Stimulated activated CD8-positive, alpha-beta memory T cell treated with anti-CD3 and anti-CD28 coated beads, Interleukin-7, amount 100 ng/mL, for 1 hour (primary cell): ENCODE data around the gene FILIP1L.
"Not testable (repeated sequence)": the region's sequence is repeated elsewhere in the genome, so short reads cannot be mapped to it uniquely, and the experiment has no call there.

ENCODE experiments used
- DNase-seq, 2 donors: peaks; one replicate each; pipeline ENCODE4 v3.0.0-alpha.2; 2020; ENCODE audit warnings: low read depth in 2 of 2

FILIP1L gene

DNA sequence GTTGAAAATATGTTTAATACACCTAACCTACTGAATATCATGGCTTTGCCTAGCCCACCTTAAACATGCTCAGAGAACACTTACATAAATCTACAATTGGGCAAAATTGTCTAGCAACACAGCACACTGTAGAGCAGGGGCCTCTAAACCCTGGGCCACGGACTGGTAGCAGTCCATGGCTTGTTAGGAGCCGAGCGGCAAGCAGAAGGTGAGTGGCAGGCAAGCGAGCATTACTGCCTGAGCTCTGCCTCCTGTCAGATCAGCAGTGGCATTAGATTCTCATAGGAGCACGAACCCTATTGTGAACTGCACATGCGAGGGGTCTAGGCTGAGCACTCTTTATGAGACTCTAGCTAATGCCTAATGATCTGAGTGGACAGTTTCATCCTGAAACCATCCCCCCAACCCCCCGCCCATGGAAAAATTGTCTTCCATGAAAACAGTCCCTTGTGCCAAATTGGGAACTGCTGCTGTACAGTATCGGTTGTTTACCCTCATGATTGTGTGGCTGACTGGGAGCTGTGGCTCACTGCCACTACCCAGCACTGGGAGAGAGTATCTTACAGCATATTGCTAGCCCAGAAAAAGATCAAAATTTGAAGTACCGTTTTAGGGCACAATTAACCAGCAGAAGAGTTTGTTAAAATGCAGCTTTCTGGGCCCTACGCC, 270.6 kb downstream of the FILIP1L start:
- no peak for DNase-seq

DNA sequence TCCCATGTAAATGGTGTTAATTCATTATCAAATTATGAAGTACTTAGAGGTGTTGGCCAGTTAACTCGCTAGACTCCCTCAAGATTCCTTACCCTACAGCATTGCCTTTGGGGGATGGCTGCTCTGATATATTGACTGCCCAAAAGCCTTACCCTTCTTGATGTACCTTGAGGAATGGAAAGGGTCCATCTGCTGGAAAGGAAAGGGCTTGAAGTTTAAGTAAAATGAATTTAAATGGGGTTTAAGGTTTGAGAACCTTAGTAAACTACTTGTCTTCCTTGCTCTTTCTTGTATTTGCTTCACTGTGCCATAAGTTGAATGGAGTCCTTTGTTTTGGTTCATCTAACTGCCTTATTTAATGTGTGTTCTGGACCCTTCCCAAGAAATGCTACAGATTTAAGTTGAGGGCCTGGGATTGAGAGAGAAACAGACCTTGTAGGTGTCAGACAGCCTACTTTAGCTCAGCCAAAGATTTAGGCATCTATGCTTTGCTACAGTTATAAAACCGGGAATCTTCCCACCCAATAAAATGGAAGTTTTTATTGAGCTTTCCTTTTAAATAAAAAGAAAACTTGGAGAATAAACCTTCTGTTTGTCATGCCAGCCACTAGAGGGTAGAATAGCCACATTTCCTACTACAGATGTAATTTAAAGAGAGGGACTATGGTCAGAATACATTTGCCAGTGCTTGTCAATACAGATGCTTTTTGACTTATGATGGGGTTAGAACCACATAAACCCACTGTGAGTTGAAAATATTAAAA, 271.3 kb downstream of the FILIP1L start:
- DNase-seq: no peak

DNA sequence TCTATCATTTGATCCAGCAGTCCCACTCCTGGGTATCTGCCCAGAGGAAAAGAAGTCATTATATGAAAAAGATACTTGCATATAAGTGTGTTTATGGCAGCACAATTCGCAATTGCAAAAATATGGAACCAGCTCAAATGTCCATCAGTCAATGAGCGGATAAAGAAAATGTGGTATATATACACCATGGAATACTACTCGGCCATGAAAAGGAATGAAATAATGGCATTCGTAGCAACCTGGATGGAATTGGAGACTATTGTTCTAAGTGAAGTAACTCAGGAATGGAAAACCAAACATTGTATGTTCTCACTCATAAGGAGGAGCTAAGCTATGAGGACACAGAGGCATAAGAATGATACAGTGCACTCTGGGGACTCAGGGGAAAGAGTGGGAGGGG, 272.4 kb downstream of the FILIP1L start:
- not testable (repeated sequence) for DNase-seq

DNA sequence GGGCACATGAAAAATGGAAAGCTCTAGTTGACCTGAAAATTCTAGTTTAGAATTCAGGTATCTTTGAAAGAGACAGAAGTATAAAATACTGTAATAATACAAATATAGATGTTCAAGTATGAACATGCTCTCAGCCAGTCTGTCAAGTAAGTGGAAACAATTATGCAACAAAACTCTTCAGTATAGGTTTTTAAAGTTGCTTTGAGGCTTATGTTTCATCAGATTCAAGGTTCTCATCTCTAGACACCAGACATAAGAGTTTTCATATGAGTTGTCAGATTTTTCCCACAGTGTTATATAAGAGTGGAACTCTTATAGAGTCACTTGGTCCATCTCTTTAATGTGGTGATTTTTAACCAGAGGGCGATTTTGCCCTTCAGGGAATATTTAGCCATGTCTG, 274.7 kb downstream of the FILIP1L start:
- no peak for DNase-seq

DNA sequence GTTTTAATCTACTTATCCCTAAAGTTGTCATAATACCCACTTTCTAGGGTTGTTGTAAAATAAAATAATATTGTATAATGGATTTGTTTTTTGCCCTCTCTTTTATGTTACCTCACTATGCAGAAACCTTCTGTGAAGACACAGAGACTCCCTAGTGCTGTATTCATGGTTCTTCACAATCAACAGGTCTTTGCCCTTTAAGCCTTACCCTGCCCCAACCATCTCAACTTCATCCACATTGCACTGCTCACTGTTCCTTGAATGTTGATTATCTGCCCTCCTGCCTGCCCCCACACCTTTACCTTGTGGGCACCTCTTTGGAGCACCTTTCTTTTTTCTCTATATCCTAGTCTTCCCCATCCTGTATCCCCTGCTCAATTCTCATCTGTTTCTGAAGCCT, 275.5 kb downstream of the FILIP1L start:
- no peak for DNase-seq

DNA sequence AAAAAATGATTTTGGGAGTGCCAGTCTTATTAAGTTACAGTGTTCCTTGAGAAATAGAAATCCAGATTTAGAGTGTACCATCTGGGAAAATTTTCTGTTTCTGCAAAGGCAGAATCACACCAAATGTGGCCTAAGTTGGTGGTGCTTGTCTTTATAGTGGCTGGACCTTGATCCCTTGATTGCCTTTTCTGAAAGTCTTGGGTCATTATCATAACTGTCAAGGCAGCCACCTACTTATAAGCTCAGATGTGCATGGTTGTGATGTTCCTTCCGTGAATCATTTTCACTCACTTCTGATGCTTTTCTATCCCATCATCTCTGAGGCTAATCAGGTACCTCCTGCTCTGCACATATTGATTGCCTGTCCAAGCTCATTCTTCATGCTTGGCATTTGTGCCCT, 276.6 kb downstream of the FILIP1L start:
- no peak for DNase-seq

DNA sequence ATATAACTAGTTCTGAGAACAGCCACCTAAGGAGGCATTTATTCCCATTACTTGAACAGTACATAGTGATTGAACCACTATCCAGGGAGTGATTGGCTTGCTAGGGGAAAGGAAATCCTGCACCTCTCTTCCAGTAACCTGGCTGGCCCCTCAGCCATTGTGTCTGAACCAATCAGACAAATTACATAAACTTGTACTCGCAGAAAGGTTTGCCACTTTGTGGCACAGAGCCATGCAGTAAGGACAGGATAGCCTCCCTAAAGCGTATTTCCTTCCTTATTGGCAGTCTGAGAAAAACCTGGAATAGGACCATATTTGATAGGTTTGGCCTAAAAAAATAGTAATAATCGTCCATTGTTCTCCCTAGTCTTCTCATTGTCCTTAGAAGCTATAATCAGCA, 277.6 kb downstream of the FILIP1L start:
- no peak for DNase-seq

DNA sequence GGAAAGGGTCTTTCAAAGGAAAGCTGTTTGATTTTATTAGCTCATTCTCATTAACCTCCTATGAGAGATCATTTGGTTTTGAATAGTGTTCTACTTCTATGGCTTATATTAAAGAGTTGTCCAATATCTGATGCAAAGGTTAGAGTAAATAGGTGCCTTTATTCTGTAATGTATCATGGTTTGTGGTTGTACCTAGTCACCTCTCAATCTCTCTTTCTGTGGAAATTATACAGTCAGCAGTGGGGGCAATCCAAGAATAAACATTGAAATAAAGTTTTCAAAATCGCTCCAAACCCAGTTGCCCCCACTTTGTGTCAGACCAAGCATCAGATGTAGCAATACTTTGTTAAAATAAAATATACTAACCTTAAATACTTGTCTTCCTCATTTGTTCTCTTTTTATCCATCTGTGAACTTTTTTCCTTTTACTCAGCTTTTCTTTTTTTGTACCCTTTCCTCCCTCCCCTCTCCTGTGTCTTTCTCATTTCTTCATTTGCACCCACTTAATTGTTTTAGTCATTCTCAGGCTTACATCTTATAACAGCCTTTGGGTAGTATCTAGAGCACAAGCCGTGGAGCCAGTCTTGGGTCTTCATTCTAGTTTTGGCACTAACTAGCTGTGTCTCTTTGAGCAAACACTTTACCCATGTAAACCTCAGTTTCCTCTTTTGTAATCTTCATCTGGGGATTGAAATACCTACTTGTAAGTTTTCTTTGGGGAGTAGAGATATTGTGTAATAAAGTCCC, 279.9 kb downstream of the FILIP1L start:
- no peak for DNase-seq

DNA sequence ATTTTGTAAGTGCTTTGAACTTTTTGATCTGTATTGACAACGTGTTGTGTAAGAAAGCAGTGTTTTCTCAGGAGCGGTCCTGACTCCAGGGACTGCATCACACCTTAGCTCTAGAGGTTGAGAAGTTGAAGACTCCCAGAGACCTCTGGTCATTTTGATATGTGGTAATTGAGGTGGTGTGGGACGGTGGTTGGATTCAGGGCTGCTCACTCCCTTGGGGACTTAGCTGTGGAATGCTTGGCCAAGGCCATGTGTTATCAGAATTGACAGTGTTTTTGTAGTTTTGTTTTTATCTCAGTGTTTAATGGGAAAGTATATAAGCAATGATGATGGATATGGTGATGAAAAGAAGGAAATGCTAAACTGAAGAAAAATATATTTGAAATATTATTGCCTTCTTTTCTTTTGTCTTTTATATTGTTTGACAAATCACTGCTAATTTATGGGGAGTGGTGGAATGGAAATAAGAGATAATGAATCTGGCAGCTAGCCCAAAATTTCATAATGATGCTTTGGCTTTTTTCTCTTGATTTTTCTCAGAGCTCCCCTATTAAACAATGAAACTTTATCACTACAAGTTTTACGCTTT, 280.6 kb downstream of the FILIP1L start:
- no peak for DNase-seq

DNA sequence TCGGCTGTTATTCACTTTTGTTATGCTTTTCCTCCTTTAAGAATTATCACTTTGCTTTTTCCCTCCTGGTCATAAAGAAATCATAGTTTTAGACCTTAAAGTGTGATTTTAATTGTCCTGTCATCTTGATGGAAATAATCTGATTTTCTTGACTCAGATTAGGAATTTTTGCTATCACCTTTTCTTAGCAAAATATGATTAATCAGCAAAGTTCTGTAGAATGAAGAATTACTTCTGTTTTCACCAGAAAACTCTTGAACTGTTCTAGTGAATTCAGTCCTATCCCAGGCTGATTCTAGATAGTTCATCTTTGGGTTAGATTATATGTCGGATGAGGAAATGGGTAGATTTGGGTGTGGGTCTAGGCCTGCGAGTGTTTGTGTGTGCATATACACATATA, 284.5 kb downstream of the FILIP1L start:
- no peak for DNase-seq

DNA sequence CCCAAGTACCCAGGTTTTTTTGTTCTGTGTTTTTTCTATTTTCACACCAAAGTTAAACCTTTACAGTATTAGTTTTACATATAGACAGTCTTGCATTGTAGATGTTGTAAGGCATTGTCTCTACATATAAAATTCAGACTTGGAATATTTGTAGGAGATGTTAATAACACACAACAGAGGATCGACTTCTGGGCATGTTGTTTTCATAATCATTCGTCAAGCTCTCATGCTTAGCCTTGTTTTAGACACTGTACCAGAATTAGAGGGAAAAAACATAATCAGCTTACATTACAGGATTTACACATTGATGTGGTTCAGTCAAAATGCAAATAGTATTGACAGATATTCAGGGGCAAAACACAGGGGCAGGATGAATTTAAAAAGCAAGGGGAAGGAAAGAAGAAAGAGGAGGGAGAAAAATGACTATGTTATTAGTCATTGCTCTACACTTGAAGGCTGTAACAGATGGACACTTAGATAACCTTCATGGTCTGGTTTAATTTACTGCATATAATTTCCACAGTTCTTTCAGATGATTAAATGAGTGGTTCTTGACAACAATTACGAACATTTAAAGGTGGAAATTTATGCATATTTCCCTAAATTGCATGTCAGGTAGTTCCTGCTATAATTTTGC, 289.2 kb downstream of the FILIP1L start:
- no peak for DNase-seq

DNA sequence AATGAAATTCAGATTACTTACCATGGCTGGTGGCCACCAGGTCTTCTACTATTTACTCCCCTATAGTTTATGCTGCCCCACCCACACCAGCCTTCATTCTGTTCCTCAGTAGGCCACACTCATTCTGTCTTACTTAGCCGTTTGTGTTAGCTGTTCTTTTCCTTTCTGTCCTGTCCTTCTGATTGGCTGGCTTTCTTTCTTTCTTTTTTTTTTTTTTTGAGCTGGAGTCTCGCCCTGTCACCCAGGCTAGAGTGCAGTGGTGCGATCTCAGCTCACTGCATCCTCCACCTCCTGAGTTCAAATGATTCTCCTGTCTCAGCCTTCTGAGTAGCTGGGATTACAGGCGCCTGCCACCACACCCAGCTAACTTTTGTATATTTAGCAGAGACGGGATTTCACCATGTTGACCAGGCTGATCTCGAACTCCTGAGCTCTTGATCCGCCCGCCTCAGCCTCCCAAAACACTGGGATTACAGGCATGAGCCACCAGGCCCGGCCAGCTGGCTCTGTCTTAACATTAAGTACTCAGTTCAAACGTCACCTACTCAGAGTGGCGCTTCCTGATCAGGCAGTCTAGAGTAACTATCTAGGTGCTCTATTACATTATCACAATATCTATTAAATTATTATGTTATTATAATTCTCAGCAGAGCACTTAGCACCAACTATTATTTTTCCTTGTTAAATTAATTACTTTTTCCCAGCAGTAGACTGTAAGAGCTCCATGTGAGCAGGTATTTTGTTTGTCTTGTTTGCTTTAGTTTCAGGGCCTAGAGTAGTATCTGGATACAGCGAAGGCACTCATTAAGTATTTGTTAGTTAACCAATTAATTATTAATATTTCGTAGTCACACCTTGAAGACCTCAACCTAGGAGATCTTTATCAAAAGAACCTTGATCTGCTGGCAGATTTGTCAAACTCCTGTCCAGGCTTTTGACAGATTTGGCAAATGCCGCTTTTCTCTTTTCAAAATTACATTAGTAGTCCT, 290.3 kb downstream of the FILIP1L start:
- DNase-seq: no peak

DNA sequence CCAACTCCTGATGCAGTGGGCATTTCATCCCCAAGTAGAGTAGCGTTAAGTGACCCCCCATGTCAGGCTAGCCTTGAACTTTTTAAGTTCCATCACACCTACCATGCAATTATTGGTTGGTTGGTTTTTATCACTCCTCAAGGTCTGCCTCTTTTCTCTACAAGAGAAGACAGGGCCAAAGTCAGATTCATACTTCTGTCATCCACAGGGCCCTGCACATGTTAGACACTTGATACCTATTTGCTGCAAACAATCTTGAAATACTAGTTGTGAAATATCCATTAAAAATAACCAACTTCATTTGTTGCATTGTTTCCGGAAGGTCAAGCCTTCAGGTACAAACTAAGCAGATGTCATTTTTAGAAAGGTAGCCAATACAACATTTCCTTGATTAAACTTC, 295.5 kb downstream of the FILIP1L start:
- DNase-seq: no peak

DNA sequence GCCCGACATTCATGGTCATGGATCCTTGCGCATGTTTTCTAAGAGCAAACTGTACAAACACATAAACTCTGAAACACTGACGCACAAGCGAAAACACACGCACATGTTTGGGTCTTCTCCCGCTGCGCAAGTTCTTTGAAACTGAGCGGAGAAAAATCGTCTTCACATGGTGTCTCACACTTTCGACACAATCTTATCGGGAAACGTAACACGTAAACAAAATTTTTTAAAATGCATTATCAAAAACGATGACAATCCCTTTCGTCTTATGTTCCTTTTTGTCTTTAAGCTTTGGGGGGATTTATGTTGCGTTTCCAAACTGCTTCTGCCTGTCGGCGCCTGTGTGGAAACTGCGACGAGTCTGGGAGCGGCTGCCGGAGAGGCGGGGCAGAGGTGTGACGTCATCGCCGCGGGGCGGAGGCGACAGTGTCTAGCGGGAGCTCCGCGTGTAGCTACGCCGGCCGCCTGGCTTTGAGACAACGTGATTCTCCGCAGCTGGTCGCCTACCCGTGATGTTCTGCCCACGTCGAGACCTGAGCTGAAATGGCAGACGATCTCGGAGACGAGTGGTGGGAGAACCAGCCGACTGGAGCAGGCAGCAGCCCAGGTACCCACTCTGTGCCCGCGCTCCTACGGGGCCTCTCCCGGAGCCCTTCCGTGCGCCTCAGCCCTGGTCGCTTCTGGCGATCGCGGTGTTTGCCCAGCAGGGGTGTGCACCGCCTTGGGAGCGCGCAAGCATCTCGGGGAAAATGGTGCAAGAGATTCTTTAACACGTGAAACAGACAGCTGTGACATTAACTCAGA, 296.7 kb downstream of the FILIP1L start, which contains the start of gene CMSS1:
CMSS1 (plus strand) TSS at position 426 of the 804 bp plus-strand sequence.
- DNase-seq: peak; percentile 91 to 94

DNA sequence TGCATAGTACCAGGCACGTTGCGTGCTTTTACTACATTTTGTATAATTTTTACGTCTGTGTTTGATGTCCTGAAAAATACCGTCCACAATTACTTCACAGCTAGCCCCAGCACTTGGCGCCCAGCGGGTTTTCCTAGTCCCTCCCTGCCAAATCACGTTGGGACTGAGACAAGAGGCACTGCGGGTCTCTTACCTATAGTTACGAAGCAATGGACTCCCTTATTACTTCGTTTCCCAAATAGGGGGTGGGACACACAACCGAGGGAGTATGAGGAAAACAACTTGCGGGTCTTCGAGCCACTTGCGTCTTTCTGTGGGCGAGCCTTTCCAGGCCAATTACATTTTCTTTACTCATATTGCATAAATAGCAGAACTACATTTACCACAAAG, 297.3 kb downstream of the FILIP1L start:
- DNase-seq: no peak

DNA sequence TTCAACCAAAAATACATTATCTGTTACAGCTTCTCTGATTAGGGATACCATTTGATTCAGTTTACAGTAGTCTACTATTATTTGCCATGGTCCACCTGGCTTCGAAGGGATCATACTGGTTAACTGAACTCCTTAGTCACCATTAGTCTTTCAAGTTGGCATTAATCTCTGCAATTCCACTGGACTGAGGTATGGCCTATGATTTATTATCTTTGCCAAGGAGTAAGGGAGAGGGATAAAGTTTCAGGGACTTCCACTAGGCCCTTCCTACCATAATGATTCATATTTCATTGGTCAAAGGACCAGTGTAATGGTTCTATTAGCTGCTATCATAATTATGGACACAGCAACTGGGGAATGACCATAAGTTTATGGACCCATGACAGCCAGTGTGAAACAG, 303.9 kb downstream of the FILIP1L start:
- no peak for DNase-seq

DNA sequence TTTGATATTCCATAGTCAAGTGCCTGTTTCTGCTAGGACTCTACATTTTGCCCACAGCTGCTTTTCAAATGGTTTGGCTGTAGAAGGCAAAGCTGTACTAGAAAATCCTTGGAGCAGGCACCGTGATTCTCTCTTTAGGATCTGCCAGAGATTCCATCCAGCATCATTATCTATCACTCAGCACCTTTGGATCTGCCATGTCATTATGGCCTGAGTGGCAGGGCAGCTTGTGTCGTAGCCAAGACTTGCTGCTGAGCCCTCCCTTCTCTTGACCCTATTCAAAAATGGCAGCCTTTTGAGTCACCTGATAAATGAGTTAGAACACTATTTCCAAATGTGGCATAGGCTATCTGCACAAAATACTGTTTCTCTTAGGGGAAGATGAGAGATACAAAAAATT, 304.7 kb downstream of the FILIP1L start:
- DNase-seq: no peak

DNA sequence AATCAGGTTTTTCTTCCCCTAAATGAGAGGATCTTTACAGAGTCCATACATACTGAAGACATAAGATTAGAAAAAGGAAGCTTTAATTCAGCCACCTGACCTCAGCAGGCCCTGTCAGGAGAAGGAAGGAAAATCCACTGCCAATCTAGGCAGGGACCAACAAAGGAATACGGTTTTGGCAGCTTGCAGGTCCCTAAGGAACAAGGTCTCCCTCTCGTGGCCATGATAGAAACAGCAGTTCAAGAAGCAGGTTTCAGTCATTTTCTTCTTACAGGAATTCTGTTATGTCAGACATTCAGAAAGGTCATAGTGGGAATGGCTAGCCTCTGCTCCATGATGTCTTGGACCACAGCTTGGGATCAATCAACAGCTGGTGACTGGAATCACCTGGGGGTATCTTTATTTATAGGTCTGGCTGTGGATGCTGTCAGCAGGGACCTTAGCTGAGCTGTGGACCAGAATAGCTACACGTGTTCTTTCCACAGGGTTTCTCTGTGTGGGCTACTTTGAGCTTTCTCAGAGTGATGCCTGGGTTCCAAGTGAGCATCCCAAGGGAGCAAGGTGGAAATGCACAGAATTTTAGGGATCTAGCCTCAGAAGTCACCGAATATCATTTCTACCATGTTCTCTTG, 306.0 kb downstream of the FILIP1L start:
- no peak for DNase-seq

DNA sequence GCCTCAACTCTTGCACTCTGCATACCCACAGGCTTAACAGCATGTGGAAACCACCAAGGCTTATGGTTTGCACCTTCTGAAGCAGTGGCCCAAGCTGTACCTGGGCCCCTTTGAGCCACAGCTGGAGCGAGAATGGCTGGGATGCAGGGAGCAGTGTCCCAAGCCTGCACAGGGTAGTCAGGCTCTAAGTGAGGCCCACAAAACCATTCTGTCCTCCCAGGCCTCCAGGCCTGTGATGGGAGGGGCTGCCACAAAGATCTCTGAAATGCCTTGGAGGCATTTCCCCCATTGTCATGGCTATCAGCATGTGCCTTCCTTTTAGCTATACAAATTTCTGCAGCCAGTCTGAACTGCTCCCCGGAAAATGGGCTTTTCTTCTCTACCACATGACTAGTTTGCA, 309.1 kb downstream of the FILIP1L start:
- no peak for DNase-seq
